ENCODE results near the gene IFT25. TPM values are rescaled to one million over a fixed set of nuclear protein-coding genes. Genes with fewer than 3 reads are reported as not detected.
A peak's percentile ranks its signal among the peaks of the same experiment; 100 is the strongest.

Gene IFT25
- total RNA-seq, 2 experiments from 2014 or later: 60.5 to 63.5 TPM

DNA sequence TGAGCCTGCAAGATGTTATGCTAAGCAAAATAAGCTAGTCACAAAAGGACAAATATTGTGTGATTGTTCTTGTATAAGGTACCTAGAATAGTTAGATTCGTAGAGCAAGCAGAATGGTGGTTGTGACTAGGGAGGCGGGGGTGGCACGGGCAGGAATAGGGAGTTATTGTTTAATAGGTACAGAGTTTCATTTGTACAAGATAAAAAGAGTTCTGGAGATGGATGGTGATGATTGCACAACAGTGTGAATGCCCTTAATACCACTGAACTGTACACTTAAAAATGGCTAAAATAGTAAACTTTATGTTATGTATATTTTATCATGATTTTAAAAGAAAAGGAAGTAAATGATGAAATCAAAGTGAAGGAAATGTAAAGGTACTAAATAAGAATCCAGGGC lies 21.3 kb upstream of the IFT25 start:
- POLR2A ChIA-PET: interaction anchor here (1.0 kb wide), 1 partner anchor 108 kb away, joined by 3 read pairs; no protein-coding TSS in a partner anchor
- no peak overlapping the region for H3K4me3 Mint-ChIP-seq
- no peak for DNase-seq
- no peaks in the 10 kb centered on the region for H3K9me3 Mint-ChIP-seq
- TF ChIP-seq, protein P1, sequence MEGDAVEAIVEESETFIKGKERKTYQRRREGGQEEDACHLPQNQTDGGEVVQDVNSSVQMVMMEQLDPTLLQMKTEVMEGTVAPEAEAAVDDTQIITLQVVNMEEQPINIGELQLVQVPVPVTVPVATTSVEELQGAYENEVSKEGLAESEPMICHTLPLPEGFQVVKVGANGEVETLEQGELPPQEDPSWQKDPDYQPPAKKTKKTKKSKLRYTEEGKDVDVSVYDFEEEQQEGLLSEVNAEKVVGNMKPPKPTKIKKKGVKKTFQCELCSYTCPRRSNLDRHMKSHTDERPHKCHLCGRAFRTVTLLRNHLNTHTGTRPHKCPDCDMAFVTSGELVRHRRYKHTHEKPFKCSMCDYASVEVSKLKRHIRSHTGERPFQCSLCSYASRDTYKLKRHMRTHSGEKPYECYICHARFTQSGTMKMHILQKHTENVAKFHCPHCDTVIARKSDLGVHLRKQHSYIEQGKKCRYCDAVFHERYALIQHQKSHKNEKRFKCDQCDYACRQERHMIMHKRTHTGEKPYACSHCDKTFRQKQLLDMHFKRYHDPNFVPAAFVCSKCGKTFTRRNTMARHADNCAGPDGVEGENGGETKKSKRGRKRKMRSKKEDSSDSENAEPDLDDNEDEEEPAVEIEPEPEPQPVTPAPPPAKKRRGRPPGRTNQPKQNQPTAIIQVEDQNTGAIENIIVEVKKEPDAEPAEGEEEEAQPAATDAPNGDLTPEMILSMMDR (IDR thresholded peaks at IDR 0.05): no peak
- CTCF ChIA-PET: interaction anchor here (0.6 kb wide), 1 partner anchor 273 kb away, joined by 3 read pairs; no protein-coding TSS in a partner anchor
- ATAC-seq: no peak
- H3K36me3 Mint-ChIP-seq (ENCODE audit: low read depth): peaks cover 26% of the 10 kb centered on the region
- intact Hi-C loops (cut with micrococcal nuclease): no loop called here
- H3K27ac Mint-ChIP-seq: no peak overlapping the region
- peaks cover 2% of the 10 kb centered on the region for H3K4me1 Mint-ChIP-seq (ENCODE audit: low read depth)
- H3K27me3 Mint-ChIP-seq: no peaks in the 10 kb centered on the region

DNA sequence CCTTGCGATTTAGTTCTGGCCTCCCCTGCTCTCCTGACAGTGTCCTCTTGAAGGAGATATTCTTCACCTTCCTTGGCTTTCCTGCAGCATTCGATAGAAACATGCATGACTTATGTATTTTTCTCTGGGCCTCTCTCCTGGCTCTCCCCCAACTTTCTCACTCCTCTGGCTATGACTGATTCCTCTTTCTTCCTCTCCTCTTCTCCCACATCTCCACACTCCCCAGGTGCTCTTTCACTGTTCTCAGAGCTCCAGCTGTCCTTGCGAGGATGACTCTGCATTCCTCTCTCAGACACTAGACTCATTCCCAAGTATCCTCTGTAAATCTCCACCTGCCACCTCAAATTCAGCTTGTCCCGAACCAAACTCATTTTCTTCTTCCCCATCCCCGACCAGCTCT lies 18.6 kb upstream of the IFT25 start:
- CTCF ChIA-PET: interaction anchor here (2.1 kb wide), 1 partner anchor 104 kb away, joined by 7 read pairs; no protein-coding TSS in a partner anchor
- POLR2A ChIA-PET: no interaction called here
- ATAC-seq (no peak), DNase-seq (no peak)
- Mint-ChIP-seq H3K4me1 (ENCODE audit: low read depth) (no peaks in the 10 kb centered on the region), H3K27ac (no peak overlapping the region), H3K27me3 (no peaks in the 10 kb centered on the region), H3K4me3 (no peak overlapping the region), H3K36me3 (ENCODE audit: low read depth) (peaks cover 27% of the 10 kb centered on the region), H3K9me3 (no peaks in the 10 kb centered on the region)
- intact Hi-C loops (cut with micrococcal nuclease): no loop called here
- TF ChIP-seq, protein P1 (IDR thresholded peaks at IDR 0.05): no peak

DNA sequence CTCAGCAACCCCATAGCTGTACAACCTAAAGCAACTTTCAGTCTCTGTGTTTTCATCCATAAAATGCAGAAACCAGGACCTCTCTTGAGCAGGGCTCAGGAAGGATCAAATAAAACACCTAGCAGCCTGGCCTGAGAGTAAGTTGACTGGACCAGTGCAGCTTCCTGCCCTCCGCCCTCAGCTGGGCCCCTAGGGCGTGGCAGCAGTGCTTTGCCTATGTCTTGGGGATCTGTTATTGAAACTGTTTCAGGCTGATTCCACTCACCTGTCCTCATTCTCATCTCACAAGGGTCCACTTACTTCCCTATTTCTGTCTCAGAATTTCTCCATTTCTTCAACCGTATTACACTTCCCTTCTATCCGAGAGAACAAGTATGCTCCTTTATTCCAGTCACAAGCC lies 18.0 kb upstream of the IFT25 start:
- POLR2A ChIA-PET: no interaction called here
- Mint-ChIP-seq H3K36me3 (ENCODE audit: low read depth) (peaks cover 24% of the 10 kb centered on the region), H3K27ac (no peak overlapping the region), H3K27me3 (no peaks in the 10 kb centered on the region), H3K4me1 (ENCODE audit: low read depth) (no peaks in the 10 kb centered on the region), H3K4me3 (no peak overlapping the region), H3K9me3 (no peaks in the 10 kb centered on the region)
- CTCF ChIA-PET: interaction anchor here (0.6 to 0.7 kb wide), 2 partner anchors 103 to 705 kb away, joined by 3 read pairs; no protein-coding TSS in a partner anchor
- no peak for DNase-seq
- TF ChIP-seq, protein P1 (IDR thresholded peaks at IDR 0.05): no peak
- intact Hi-C loops (cut with micrococcal nuclease): no loop called here
- ATAC-seq: no peak

DNA sequence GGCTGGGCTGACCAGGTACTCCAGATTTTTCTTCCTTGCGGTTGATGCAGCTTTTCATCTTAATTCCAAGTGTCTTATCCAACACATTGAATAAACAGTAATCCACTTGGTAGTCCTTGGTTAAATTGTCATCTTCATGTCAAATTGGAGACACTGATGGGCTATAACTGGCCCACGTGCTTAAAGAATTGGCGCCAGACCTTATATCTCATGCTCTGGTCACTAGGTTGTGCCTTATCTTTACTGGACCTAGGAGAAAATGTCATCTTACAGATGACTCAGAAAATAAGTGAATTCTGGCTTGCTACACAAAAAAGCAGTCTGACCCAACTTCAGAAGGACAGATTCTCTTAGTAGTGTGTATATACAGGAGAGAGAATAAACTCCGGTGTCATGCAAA lies 16.9 kb upstream of the IFT25 start:
- ATAC-seq: no peak
- Mint-ChIP-seq H3K4me1 (ENCODE audit: low read depth) (peaks cover under 1% of the 10 kb centered on the region), H3K27ac (no peak overlapping the region), H3K9me3 (no peaks in the 10 kb centered on the region), H3K36me3 (ENCODE audit: low read depth) (peaks cover 21% of the 10 kb centered on the region), H3K27me3 (no peaks in the 10 kb centered on the region), H3K4me3 (no peak overlapping the region)
- CTCF ChIA-PET: interaction anchor here (1.2 to 1.4 kb wide), 2 partner anchors 84 to 102 kb away, joined by 3 to 5 read pairs; no protein-coding TSS in a partner anchor
- intact Hi-C loops (cut with micrococcal nuclease): no loop called here
- TF ChIP-seq, protein P1 (IDR thresholded peaks at IDR 0.05): no peak
- no peak for DNase-seq
- POLR2A ChIA-PET: interaction anchor here (0.6 kb wide), 2 partner anchors 28 to 33 kb away, joined by 3 read pairs; no protein-coding TSS in a partner anchor

DNA sequence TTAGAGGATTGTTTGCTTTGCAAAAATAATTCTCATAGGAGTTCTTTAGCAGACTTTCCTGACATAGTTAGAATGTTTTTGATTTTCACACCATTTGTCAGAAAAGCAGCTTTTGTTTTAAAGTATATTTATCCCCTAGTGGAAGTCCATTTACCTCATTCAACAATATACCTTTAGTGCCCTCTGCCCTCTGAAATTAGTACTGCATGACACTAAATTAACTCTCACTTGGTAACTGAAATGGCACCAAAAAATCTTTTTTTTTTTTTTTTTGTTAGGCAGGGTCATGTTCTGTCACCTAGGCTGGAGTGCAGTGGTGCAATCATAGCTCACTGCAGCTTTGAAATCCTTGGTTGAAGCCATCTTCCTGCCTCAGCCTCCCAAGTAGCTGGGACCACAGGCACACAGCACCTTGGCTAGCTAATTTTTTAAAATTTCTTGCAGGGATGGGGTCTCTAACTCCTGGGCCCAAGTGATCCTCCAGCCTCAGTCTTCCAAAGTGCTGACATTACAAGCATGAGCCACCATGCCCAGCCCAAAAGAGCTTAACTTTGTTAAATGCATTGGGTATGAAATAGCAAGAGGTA lies 14.3 kb upstream of the IFT25 start:
- intact Hi-C loops (cut with micrococcal nuclease): loop anchor here (5.0 kb wide), 1 partner anchor 97 kb away; no protein-coding TSS in a partner anchor
- no peak overlapping the region for H3K27ac Mint-ChIP-seq
- no peaks in the 10 kb centered on the region for H3K27me3 Mint-ChIP-seq
- peaks cover 18% of the 10 kb centered on the region for H3K36me3 Mint-ChIP-seq (ENCODE audit: low read depth)
- ATAC-seq (peak; percentile 68), DNase-seq (peak; percentile 15)
- no peaks in the 10 kb centered on the region for H3K9me3 Mint-ChIP-seq
- CTCF ChIA-PET: interaction anchor here (0.7 to 3.6 kb wide), 43 partner anchors 11 to 201 kb away, joined by 3 to 139 read pairs (median 5); partner anchors contain the start of genes IFT25, LRRC42, NDC1 and TMEM59
- POLR2A ChIA-PET: interaction anchor here (1.0 to 1.8 kb wide), 4 partner anchors 10 to 121 kb away, joined by 3 to 6 read pairs (median 3); partner anchors contain the start of gene YIPF1
- H3K4me1 Mint-ChIP-seq (ENCODE audit: low read depth): peaks cover 7% of the 10 kb centered on the region
- H3K4me3 Mint-ChIP-seq: no peak overlapping the region
- TF ChIP-seq, protein P1 (IDR thresholded peaks at IDR 0.05): peak; percentile 78
